Measurements from ENCODE around the gene SMARCD3.

Gene SMARCD3

GRCh38 chr7:151210087-151210854 lies 38.2 kb downstream of the SMARCD3 start, which contains the start of gene H2BK1:
TSS of gene H2BK1 (minus strand) at chr7:151210488. CDS start at chr7:151210318, 170 bp downstream.
- DNase-seq (ENCODE audit: low read depth in 2 of 3, low spot score in 1 of 3), result no peak

GRCh38 chr7:151209588-151209987 lies 38.9 kb downstream of the SMARCD3 start:
- no peak for DNase-seq (ENCODE audit: low read depth in 2 of 3, low spot score in 1 of 3)

- no peak for DNase-seq (ENCODE audit: low read depth in 2 of 3, low spot score in 1 of 3)
These were observed 40.1 kb downstream of the SMARCD3 start for GRCh38 chr7:151208253-151208862.

DNA sequence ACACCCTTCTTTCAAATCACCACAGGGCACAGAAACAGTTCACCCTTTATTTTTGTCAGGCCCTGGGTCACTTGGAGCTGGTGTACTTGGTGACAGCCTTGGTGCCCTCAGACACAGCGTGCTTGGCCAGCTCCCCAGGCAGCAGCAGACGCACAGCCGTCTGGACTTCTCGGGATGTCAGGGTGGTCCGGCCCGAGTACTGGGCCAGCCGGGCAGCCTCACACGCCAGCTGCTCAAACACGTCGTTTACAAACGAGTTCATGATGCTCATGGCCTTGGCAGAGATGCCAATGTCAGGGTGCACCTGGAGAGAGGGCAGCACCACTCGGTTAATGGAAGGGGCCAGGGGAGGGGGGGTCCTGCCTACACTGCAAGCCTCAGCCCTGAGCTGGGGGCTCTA lies 40.7 kb downstream of the SMARCD3 start:
- DNase-seq (ENCODE audit: low read depth in 2 of 3, low spot score in 1 of 3), result no peak

DNA sequence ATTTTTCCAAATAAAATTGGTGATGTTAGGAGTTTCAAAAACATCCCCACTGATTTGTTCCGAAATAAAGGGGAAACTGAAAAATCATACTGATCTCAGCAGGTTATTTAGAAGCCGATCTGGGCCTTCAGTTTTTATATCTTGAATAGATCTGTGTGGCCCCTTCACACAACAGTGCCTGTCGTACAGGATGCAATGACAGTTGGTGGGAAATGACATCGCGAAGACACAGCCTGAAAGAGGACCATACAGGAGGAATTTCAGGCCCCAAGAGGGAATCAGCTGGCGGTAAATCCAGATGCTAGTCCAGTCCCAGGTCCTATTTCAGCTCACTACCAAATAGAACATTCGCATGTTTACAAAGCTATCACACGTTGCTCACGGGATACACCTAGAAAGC lies 41.2 kb downstream of the SMARCD3 start:
- DNase-seq (ENCODE audit: low read depth in 2 of 3, low spot score in 1 of 3), result no peak

- no peak for DNase-seq (ENCODE audit: low read depth in 2 of 3, low spot score in 1 of 3)
These were observed 41.6 kb downstream of the SMARCD3 start for GRCh38 chr7:151206914-151207313.

DNA sequence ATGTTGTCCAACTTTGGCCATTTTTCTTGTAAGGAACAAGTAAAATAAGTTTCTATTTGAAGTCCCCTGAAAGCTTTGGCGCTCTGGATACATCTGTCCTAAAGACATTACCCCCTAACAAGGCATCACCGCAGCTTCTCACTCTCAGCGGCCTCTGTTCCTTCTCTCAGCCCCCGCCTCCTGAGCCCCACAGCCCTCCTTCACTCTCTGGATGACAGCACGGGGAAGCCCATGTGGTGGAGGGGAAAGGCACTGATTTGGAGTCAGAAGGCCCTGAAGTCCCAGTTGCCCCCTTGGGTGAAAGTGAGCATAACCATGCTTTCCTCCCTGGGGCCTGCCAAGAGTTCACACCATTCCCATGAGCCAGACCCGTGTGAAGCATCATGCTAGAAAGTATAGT lies 42.8 kb downstream of the SMARCD3 start:
- DNase-seq (ENCODE audit: low read depth in 2 of 3, low spot score in 1 of 3), result no peak

DNA sequence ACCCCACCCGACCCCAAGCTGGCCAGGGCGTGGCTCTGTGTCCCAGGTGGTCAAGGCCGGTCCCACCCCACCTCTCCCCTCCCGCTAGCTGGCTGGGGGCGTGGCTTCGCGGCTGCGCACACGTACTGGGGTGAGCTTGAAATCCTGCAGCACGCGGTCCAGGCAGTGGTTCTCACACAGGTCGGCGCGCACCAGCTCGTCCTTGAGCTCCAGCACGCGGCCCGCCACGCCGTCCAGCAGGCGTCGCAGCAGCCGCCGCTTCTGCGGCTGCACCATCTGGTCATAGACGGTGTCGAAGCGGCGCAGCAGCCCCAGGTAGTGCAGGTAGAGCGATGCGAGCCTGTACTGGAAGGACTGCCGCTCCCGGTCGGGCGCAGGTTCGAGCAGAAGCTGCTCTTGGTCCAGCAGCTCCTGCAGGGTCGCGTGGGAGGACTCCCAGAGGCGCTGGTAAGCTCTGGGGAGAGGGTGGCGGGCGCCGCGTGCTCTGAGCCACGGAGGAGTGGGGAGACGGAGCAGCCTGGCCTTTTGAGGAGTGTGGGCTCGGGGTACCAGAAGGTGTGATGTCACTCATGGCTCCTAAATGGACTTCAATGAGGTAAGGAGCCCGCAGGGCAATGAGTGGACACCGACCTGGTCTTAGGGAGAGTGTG lies 44.0 kb downstream of the SMARCD3 start:
- DNase-seq (ENCODE audit: low read depth in 2 of 3, low spot score in 1 of 3), result no peak

- DNase-seq (ENCODE audit: low read depth in 2 of 3, low spot score in 1 of 3), result no peak
These were observed 45.7 kb downstream of the SMARCD3 start for GRCh38 chr7:151202836-151203235.

GRCh38 chr7:151201751-151202150 lies 46.7 kb downstream of the SMARCD3 start:
- no peak for DNase-seq (ENCODE audit: low read depth in 2 of 3, low spot score in 1 of 3)

DNA sequence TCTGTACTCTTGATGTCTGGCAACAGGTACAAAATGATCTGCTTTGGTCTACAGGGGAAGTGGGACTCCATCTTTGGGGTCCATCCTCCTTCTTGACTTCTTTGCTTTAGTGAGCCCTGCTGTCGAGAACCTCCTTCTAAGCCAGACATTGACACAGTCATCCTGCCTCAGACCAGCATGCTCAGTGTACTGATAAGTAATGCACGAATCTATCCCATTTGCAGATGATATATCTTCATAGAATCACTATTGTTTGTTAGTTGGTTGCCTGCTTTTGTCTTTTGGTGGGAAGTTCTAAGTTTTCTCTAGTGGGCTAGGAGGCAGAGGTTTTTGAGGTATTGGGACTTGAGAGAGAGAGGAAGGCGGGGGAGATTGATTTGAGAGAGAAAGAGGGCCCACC lies 47.1 kb downstream of the SMARCD3 start:
- DNase-seq (ENCODE audit: low read depth in 2 of 3, low spot score in 1 of 3), result no peak

- DNase-seq (ENCODE audit: low read depth in 2 of 3, low spot score in 1 of 3), result no peak
These were observed 49.3 kb downstream of the SMARCD3 start for GRCh38 chr7:151198945-151199848.

GRCh38 chr7:151197932-151198331 lies 50.6 kb downstream of the SMARCD3 start:
- DNase-seq (ENCODE audit: low read depth in 2 of 3, low spot score in 1 of 3), result no peak

GRCh38 chr7:151195616-151196450 lies 52.7 kb downstream of the SMARCD3 start:
- DNase-seq (ENCODE audit: low read depth in 2 of 3, low spot score in 1 of 3), result no peak

DNA sequence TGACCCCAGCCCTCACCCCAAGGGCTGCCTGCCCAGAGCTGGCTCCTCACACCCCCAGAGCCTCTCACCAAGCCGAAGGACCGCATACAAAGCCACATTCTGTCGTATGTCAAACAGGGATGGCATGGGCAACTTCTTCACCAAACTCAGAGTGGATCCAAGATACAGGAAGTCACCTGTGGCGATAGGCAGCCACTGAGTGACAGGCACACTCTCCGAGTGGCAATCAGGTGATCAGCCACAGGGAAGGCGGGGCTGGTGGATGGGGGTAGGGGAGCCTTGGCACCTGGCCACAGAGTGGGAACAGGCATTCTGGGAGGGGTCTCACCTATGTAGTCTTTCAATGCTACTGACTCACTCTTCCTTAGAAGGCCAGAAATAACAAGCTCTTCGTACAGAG lies 54.3 kb downstream of the SMARCD3 start:
- DNase-seq (ENCODE audit: low read depth in 2 of 3, low spot score in 1 of 3), result no peak

DNA sequence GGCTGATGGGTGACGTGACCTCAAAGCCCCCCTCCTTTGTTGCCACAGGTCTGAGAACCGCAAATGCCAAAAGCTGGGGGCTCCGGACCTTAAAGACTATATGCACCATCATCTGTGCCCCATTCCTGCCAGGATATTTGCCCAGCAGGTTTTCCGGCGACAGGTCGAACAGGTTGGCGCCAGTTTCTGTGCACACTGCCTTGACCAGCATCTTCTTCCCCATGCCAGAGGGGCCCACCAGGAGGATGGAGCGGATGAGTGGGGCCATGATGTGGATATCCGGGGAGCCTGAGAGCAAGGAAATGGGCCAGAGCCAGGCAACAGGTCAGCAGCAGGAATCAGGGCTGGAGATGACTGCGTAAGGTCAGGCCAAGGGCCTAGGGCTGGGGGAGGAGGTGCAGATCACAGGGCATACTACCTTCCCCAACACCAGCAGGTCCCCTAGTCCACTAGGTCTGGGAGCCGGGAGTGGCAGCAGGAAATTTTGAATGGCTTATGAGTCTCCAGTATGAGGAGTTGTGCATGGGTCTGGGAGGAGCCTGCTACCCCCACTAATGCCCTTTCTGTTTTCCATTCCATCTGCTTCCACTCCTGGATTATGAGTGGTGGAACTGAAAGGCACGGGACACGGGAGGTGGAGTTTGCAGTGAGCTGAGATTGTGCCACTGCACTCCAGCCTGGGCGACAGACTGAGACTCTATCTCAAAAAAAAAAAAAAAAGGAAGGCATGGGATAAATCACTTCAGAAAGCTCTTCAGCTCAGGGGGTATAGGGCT lies 55.1 kb downstream of the SMARCD3 start:
- DNase-seq (ENCODE audit: low read depth in 2 of 3, low spot score in 1 of 3), result no peak

GRCh38 chr7:151192002-151192539 lies 56.4 kb downstream of the SMARCD3 start:
- DNase-seq (ENCODE audit: low read depth in 2 of 3, low spot score in 1 of 3), result no peak

- no peak for DNase-seq (ENCODE audit: low read depth in 2 of 3, low spot score in 1 of 3)
These were observed 57.0 kb downstream of the SMARCD3 start for GRCh38 chr7:151191544-151191943.

DNA sequence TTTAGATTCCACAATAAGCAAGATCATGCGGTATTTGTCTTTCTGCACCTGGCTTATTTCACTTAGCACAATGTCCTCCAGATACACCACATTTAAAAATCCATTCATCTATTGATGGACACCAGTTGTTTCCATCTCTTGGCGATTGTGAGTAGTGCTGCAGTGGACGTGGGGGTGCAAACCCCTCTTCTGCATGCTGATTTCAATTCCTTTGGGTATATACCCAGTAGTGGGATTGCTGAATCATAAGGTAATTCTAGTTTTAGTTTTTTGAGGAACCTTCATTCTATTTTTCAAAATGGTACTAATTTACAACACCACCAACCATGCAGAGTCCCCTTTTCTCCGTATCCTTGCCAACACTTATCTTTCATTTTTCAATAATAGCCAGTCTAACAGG lies 59.5 kb downstream of the SMARCD3 start:
- DNase-seq (ENCODE audit: low read depth in 2 of 3, low spot score in 1 of 3), result no peak
